HG02840 (cell line): ENCODE measurements around the gene GANAB.
"Not testable (repeated sequence)": the region's sequence is repeated elsewhere in the genome, so short reads cannot be mapped to it uniquely, and the experiment has no call there.

Experiments used
- ATAC-seq: cut with Tn5 transposase; IDR thresholded peaks from one replicate; pipeline ENCODE4 v1.9.1; 2021; ENCODE audit warnings: mild to moderate bottlenecking, moderate library complexity, moderate number of reproducible peaks; ENCODE audit not compliant: unreplicated experiment, low FRiP score

Gene GANAB

DNA sequence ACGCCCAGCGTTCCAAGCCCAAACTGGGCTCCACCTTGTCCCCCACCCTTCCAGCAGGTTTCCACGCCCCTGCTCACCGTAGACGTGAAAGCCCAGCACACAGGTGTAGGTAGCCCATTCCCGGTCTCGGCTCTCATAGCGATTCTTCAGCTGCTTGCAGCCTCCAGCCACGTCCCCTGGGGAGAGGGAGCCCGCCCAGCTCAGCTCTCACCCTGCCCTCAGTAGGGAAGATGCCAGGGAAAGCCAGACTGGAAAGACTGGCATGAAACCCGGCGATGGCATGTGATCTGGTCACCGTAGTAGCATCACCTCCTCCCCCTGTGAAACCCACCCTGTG lies 43.4 kb downstream of the GANAB start:
- no peak for ATAC-seq

DNA sequence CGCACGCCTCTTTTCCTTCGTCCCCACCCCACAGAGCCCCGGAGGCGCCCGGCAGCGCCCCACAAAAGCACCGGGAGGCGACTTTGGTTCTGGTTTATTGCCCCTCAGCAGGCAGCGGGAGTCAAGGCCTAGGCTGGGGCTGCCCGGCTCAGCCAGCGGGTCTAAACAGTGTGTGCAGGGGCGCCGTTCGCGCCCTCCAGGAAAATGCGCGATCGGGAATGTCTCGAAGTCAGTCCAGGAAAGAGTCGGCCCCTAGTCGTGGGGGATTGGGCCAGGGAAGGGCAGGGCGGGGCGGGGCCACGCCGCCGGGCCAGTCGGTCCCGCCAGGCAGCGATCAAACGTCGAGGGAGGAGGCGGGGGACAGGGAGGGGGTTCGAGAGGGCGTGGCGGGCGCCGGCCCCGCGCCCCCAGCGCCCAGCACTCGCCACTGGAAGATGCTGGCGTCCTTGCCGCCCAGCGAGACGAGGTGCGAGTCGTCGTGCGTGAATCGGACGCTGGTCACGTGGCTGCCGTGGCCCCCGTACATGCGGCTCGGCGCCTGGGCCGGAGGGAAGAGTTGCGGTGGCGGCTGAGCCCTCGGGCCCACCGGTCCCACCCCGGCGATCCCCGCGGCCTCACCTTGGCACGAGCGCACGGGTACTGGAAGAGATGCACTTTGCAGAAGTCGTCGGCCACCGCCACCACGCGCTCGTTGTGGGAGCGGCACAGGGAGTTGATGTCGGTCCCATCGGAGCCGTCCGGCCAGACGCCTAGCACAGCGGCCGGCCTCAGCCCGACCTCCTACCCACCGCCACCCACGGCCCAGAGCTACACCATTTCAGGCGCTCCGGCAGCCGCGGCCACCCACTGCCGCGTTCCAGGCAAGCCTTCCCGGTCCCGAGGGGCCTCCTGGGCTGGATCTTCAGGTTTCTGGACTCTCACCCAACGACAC lies 44.0 kb downstream of the GANAB start:
- ATAC-seq = no peak

DNA sequence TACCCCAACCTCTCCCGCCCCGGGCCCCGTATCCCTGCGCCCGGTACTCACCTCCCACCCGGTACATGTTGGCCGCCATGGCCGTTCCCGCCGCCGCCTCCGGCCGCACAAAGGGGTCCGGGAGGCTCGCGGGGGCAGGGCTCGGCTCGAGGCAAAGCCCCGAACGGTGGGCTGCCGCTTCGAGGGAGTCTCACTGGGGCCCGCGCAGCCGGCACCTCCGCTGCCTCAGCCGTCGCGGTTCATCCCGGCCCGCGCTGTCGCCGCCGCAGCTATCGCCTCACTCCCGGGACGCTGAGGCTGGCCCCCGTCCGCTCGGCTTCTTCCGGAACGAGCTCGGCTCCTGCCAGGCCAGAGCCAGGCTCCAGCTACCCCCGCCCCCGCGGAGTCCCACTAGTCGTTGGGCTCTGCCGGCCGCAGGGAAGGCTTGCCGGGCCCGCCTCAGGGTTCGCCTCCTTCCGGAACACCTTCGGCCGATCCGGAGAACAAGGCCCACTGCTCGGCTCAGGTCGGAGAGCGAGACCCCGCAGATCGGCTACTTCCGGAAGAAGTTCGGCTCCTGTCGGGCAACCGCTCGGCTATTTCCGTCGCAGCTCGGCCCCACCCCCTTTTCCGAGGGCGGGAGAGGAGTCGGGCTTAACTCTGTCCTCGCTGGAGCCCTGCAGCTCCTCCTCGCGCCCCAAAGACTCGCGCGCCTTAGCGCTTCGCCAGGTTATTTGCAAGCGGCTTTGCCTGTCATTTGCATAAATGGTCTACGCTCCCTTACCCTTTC lies 44.9 kb downstream of the GANAB start, which contains the start of gene MTA2:
Gene MTA2 (minus strand): TSS at position 494 of the 769 bp plus-strand sequence. CDS start 415 bp downstream, at position 79.
- ATAC-seq = peak; percentile 68

DNA sequence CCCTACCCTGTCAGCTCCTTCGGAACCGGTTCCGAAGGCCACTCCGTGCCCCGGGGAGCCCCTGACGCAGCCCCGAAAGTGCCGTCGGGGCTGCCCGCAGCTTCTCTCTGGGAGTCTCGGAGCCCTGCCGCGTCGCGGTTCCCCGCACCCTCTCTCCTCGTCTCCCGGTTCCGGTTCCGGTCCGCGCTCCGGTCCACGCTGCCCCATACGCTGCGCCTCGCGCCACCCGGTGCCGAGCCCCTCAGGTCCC lies 45.4 kb downstream of the GANAB start:
- no peak for ATAC-seq

DNA sequence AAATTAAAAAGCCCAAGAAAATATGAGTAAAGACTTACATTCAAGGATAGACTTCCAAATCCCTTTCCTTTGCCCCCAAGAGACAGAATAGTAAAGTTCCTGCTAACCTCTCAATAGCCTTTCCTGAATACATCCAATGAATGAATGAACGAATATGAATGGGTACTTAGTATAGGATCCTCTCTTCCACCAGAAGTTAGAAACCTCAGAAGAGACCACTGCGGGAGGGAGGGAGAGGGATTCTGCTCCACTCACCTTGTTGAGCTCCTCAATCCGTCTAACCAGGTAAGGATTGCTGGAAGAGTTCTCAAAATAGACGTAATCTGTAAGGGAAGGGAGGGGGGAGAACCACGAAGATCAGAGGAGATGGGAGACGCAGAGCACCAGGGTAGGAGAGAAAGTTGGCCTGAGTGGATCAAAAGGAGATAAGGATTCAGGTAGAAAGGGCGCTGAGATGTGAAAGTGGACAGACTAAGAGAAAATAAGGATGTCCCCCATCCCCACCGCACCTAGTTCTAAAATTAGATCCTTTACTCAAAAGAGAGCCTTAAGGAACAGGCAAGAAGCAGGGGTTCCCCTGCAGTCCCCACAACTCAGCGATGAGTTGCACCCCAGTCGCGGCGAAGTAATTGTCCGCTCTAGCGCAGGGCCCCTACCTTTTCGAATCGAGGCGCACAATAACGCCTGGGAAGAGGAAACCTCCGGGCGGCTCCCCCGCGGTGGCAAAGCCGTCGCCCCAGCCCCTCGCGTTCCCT lies 45.9 kb downstream of the GANAB start:
- ATAC-seq = no peak

DNA sequence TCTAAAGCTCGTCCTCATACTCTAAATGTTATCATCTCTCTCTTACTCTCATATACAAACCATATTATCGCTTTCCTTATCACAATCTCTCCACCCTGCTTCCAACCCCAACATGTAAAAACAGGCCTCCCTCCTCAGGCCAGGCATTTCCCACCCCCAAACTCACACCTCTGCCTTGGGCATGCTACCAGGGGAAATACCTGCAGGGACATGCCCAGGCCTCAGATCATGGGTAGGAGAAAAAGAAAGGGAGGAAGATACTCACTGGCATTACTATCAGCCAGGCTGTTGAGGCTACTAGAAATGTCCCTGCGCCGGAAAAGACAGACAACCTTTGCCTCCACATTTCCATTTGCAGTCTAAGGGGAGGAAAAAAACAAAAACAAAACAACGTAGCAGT lies 46.5 kb downstream of the GANAB start:
- no peak for ATAC-seq

DNA sequence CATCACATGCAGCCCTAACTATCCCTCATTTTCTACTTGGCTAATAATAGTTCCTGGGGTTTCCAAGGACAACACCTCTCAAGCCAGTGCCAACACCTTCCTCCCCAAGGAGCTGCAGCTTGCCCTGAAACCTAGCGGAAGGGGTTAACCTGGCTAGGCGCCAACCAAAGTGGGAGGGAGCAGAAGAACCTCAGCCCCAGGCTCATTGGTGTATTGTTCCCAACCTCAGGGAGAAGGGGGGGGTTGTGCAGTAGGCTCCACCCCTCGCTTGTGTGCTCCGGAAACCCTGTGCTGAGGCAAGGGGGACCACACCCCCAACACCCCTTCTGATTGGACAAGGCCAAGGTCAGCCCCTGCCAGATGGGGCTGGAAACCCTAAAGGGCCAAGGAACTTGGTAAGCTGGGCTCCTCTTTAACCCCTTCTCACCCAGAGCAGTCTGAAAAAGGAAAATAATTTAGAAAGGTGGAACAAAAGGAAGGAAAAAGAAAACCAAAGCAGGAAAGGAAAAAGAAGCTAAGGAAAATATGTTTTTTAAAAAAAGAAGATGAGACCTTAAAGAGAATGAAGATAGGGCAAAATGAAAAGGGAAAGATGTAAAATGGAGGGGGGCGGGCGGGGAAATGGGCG lies 47.2 kb downstream of the GANAB start:
- peak; percentile 33 for ATAC-seq

DNA sequence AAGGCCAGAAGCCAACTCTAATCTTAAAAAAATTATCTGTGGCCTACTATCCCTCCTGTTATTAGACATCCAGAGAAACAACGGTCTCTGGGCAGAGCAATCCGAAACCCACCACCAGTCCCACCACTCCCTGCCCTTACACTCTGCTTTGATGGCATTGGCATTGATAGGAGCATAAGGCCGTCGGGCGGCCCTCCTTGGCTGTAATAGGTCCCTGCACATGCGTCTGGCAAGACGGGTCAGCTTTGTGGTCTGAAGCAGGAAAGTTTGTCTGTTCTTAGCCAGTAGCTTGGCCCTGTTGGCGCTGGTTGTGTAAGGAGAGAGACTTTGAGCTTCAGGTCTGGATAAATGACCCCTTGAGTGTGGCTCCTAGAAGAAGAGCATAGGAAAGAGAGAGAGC lies 51.3 kb downstream of the GANAB start:
- ATAC-seq = no peak

DNA sequence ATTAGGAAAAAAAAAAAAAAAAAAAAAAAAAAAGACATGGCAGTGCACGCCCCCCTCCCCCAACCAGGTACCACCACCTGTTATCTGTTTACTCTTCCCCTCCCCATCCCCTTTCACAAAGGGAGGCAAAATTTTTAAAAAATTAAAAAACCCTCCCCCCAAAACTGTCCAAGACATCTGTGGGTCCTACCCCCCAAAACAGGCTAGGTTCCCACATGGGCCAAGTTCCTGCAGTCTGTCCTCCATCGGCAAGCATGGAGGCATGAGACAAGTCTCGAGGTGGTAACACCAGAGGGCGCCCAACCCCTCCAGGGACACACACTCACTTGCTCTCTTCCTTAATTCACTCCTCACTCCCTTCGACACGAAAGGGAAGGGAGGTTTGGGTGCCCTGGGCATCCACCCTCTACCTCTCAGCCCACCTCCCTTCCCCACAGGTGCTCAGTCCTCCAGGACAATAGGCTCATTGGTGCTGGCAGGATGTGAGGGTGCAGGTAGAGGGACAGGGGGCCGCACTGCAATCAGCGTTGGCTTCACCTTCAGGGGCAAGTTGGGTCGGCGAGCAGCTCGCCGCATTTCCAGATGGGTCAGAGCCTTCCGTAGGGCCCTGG lies 52.9 kb downstream of the GANAB start:
- ATAC-seq = no peak

DNA sequence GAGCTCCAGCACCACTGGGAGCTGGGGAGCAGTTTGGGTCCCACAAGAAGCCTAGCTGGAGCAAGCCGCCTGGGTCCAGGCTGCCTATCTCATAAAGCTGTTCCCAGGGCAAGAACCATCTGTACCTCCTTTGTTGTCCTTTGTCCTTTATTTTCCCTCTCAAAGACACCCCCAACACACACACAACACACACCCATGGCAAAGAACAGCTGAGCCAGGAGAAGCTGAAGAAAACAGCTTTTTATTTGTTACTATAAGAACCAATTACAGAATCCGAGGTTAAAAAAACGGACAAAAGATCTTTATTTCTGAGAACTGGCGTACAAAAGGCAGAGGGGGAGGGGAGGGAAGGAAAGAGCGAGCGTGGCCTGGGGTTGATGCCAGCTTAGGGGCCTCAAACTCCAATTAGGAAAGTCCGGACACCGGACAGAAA lies 53.4 kb downstream of the GANAB start:
- ATAC-seq = no peak

DNA sequence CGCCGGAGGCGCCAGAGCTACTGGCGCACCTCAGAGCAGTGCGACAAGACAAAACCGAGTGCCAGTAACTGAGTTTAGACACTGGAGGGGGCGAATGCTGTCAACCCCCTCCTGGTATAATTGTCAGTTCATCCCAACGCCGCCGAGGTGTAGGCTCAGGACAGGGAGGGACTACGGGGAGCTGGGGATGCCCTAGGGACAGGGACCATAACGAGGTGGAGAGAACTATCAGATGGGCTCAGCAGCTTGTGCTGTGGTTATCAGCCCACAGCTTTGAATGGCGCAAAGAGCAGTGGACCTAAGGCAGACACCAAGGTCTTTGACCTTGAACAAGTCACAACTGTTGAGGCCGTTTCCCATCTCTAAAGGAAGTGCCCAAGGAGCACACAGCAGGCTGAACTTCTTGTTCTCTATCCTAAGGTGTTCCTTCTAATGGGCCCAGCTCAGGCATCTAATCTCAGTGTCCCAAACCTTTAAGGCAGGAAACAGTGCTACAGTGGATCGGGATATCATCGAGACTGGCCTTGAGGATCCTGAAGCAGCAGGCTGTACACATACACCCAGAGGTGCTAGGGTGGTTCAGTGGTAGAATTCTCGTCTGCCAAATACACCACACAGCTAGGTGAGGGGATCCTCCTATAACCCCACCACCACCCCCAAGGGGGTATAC lies 54.1 kb downstream of the GANAB start:
- ATAC-seq = no peak

DNA sequence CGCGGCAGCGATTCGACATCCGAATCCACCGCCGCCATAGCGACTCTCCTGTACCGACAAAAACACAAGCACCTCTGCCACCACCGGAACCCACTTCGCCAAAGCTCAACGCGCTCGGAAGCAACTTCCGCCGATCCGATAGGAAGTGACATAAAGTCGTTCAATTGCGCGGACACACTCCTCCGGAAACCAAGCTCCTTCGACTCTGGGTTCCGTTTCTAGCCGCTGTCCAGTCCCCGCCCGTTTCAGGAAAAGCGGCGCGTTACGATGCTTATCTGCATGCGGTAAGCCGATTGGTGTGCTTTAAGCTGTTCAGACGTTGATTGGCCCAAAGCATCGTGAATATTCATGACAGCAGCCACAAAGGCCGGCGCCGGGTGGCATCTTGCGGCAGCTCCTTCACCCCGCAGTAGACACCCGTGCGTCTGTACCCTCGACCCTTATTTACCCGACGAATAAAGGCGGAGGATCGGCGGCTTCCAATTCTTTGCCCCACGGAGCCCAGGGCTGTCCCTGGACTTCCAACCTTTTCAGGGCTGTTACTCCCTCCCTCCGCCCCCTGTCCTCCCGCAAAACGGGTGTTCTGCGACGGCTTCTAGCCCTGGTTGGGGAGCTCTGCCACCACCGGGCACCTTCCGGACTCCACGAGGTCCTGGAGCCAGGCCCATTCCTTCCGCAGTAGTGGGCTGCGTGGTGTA lies 54.8 kb downstream of the GANAB start, which contains the start of gene TUT1:
Gene TUT1 (minus strand): TSS at position 76 of the 698 bp plus-strand sequence. CDS start 38 bp downstream, at position 38.
- ATAC-seq = peak; percentile 91

DNA sequence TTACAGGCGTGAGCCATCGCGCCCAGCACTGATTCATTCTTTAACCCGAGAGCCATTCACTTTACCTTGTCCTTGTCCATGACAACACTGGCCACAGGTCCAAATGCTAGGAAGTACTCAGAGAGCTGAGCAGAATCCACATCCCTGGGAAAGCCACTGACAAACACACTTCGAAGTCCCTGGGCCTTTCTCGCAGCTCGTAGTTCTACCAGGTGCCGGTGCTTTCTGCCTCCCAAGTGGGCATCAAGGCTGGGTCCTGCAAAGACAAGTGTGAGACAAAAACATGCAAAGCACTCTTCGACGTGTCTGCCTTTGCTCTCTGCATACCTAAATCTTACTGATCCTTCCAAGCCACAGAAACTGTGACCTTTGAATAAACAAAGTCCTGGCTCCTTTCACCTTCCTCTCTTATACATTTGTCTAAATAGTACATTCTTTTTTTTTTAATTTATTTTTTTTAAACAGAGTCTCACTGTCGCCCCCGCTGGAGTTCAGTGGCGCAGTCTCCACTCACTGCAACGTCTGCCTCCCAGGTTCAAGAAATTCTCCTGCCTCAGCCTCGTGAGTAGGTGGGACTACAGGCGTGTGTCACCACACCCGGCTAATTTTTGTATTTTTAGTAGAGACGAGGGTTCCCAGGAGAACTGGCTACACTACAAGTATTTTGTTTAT lies 57.3 kb downstream of the GANAB start:
- ATAC-seq = no peak

DNA sequence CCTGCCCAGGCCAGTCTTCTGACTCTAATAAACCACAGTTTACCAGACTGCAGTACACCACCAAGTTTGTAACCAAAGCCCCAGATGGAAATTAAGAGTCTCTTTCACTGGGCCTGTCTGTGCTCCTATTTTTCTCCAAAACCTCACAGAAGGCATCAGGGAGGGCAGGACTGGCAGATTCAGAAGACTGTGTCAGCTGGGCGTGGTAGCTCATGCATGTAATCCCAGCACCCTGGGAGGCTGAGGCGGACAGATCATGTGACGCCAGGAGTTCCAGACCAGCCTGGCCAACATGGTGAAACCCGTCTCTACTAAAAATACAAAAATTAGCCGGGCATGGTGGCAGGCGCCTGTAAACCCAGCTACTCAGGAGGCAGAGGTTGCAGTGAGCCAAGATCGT lies 61.1 kb downstream of the GANAB start:
- ATAC-seq = not testable (repeated sequence)

DNA sequence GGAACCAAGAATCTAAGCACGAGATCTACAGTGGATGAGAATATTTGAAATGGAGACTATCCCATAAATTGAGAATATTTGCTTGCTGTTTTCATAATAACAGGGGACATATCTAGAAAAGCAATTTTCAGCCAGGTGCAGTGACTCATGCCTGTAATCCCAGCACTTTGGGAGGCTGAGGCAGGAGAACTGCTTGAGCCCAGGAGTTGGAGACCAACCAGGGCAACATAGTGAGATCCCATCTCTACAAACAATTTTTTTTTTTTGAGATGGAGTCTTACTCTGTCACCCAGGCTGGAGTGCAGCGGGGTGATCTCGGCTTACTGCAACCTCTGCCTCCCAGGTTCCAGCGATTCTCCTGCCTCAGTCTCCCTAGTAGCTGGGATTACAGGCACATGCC lies 64.7 kb downstream of the GANAB start:
- not testable (repeated sequence) for ATAC-seq

DNA sequence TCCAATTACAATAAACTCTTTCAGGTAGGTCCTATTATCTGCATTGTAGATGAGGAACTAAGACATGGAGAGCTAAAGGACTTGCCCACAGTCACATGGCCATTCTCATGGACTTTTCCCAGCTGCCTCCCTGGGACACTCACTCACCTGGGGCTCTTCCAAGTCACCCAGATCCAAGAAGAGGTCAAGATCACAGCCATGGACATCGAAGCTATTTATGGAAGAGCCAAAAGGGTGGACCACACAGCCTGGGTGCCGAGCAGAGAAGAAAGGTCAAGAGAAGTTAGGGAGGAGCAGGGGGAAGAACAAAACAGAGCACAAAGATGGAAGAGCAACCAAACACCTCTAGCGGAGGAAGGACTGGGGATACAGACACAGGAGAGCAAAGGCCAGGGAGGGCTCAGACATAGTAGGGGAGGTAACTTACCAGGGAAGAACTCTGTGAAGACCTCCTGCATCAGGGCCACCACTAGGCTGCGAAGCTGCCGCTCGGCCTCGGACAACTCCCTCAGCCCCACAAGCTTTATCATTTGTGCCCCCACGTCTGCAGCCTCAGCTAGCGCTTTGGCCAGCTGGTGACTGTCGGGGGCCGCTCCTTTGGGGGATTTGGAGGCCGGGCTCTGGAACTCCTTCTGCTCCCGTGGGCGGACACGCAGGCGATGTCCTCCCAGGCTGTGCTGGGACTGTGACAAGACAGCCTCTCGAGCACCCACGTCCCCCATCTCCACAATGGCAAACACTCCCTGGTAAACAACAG lies 65.3 kb downstream of the GANAB start:
- ATAC-seq = no peak

DNA sequence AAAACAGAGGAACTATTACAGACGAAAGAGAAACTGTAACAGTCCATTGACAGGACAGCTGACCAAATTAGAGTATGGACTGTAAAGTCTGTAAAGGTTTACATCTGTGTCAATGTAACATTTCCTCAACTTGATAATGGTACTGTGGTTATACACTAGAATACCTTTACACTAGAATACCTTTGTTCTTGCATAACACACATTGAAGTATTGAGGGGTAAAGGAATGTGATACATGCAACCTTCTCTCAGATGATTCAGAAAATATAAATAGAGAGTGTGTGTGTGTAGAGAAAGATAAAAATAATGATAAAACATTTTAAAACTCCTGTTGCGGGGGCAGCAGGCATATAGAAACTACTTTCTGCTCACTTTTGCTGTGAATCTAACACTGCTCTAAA lies 67.2 kb downstream of the GANAB start:
- ATAC-seq = no peak

DNA sequence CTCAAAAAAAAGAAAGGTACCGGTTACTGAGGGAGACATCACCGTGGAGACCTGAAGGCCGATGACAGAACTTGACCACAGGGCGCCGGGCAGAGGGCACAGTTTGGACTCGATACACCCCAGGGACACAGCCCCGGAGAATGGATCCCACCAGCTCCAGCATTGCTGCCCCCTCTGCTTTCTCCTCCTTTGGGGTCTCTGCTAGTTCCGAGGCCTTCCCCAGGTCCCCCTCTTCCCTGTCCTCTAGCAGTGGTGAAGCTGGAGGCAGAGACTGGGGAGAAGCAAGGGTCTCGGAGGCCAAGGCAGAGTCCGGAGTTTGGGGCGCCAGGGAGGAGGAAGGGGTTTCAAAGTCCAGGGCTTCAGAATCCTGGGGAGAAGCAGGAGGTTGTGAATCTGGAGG lies 67.9 kb downstream of the GANAB start:
- ATAC-seq = no peak
